GM10847 (cell line): Measurements from ENCODE around the gene SLC23A2.

Experiments used
- POLR2A ChIP-seq: IDR thresholded peaks from 2 replicates; pipeline ENCODE4 v1.6.1; 2011; ENCODE audit not compliant: insufficient read length; ENCODE audit errors: extremely low read depth

SLC23A2 gene

GRCh38 chr20:4881006-4881730, 120.1 kb downstream of the SLC23A2 start:
- no peak for TF ChIP-seq POLR2A

- no peak for TF ChIP-seq POLR2A
These were observed 121.3 kb downstream of the SLC23A2 start for GRCh38 chr20:4880051-4880450.

GRCh38 chr20:4876731-4877130, 124.6 kb downstream of the SLC23A2 start:
- TF ChIP-seq POLR2A: no peak

GRCh38 chr20:4876301-4876700, 125.0 kb downstream of the SLC23A2 start:
- TF ChIP-seq POLR2A: no peak

- no peak for TF ChIP-seq POLR2A
These were observed 125.7 kb downstream of the SLC23A2 start for GRCh38 chr20:4875578-4876067.

GRCh38 chr20:4873396-4873795, 127.9 kb downstream of the SLC23A2 start:
- TF ChIP-seq POLR2A: no peak

- no peak for TF ChIP-seq POLR2A
These were observed 129.8 kb downstream of the SLC23A2 start for GRCh38 chr20:4871486-4871885.

- no peak for TF ChIP-seq POLR2A
These were observed 130.4 kb downstream of the SLC23A2 start for GRCh38 chr20:4870906-4871305.

GRCh38 chr20:4869290-4870193, 131.8 kb downstream of the SLC23A2 start:
- TF ChIP-seq POLR2A: no peak

GRCh38 chr20:4867051-4867450, 134.3 kb downstream of the SLC23A2 start:
- TF ChIP-seq POLR2A: no peak

- TF ChIP-seq POLR2A: no peak
These were observed 134.9 kb downstream of the SLC23A2 start for GRCh38 chr20:4866429-4866828.

GRCh38 chr20:4864311-4864752, 137.0 kb downstream of the SLC23A2 start:
- TF ChIP-seq POLR2A: no peak

- TF ChIP-seq POLR2A: no peak
These were observed 138.6 kb downstream of the SLC23A2 start for GRCh38 chr20:4862661-4863060.

- no peak for TF ChIP-seq POLR2A
These were observed 139.3 kb downstream of the SLC23A2 start for GRCh38 chr20:4861961-4862360.

GRCh38 chr20:4858000-4858399, 143.3 kb downstream of the SLC23A2 start:
- TF ChIP-seq POLR2A: no peak
